NCI-H82 (cell line): Measurements from ENCODE around the gene HAUS1.
"Not testable (repeated sequence)": the region's sequence is repeated elsewhere in the genome, so short reads cannot be mapped to it uniquely, and the experiment has no call there.

Source experiments
- DNase-seq: peaks from one replicate; lab custom pipeline; 2025; lab: John Stamatoyannopoulos, UW

HAUS1 gene

DNA sequence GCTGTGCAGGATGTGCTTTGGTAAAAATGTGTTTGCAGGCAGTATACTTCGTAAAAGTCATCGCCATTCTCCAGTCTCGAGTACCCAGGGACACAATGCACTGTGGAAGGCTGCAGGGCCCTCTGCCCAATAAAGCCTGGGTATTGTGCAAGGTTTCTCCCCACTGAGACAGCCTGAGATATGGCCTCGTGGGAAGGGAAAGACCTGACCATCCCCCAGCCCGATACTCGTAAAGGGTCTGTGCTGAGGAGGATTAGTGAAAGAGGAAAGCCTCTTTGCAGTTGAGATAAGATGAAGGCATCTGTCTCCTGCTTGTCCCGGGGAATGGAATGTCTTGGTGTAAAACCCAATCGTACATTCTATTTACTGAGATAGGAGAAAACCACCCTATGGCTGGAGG, 15.7 kb upstream of the HAUS1 start:
- DNase-seq, result peak; percentile 95

DNA sequence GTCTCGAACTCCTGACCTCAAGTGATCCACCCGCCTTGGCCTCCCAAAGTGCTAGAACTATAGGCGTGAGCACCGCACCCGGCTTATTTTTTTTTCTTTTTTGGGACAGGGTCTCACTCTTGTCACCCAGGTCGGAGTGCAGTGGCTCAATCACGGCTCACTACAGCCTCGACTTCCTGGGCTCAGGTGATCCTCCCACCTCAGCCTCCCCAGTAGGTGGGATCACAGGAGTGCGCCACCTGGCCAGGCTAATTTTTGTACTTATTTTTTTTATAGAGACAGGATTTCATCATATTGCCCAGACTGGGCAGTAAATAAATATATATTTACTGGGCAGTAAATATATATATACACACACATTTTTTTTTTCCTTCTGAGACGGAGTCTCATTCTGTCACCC, 8.7 kb upstream of the HAUS1 start:
- no peak for DNase-seq

DNA sequence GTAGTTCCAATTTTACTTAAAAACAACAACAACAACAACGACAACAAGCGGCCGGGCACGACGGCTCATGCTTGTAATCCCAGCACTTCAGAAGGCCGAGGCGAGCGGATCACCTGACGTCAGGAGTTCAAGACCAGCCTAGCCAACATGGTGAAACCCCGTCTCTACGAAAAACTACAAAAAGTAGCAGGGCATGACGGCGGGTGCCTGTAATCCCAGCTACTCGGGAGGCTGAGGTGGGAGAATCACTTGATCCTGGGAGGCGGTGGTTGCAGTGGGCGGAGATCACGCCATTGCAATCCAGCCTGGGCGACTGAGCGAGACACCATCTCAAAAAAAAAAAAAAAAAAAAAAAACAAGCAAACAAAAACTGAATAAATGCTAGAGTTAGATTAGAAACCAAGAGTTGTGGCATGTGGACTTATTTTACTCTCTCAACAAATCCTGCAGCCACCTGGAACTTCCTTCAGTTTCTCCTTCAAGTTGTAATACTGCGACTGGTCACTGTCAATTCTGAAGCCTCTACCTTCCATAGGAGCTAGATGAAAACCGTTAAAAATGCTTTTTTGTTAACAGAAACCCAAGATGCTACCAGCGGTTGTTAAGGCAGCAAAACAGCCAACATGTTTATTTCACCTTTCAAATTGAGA, 7.4 kb upstream of the HAUS1 start:
- peak; percentile 50 for DNase-seq

DNA sequence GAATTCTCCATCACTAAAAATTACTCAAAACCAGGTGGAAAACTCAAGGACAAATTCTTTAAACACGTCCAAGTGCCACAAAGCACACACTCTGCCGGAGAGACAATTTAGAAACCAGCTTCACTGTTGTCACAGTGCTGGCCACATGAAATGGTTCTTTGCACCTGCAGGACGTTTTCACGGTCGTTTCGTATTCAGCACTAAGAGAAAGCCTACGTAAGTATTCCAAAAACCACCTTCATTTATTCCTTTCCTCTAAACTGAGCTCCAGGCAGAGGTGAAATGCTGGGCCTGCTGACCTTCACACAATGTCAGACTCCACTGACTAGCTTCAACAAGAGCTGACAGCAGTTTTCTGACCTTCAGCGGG, 6.8 kb upstream of the HAUS1 start:
- no peak for DNase-seq

DNA sequence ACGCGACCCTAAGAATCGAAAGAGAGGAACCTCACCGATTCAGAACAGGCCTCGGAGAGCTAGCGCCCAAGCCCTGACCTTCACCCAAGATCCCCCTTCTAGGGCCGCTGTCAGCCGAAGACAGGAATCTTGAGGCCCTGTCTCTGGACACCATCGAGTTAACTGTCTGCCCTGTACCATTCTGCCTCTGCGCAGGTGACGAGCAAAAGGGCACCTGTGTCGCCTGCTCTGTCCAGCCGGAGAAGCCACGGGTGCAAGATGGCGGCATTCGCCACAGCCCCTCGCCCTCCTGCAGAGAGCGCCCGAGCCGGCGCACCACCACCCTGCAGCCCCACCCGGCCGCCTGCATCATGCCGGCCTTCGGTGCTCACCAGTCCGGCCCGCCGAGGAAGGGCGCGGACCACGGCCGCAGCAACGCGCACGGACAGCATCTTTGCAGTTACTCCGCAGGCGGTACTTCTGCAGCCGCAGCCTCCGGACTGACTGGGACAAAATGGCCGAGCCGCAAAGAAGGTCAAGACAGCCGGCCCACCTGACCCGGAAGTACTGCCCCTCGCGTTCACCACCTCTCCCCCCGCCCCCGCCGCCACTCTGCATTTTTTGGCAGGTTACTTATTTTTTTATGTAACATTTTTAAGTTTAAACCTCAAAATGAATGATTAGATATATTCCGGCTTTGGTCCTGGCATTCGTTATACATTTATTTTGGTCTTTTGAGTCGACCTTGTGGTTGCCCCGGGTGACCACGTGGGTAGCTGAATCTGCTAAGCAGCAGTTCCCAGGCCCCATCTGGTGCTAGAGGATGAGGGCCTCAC, 6.2 kb upstream of the HAUS1 start, which contains the start of gene ATP5F1A:
Gene ATP5F1A (minus strand): TSS at position 496 of the 815 bp plus-strand sequence. CDS start 65 bp downstream, at position 431.
- DNase-seq, result peak; percentile 95

GRCh38 chr18:46098616-46098933, 5.6 kb upstream of the HAUS1 start:
- DNase-seq, result peak; percentile 98

DNA sequence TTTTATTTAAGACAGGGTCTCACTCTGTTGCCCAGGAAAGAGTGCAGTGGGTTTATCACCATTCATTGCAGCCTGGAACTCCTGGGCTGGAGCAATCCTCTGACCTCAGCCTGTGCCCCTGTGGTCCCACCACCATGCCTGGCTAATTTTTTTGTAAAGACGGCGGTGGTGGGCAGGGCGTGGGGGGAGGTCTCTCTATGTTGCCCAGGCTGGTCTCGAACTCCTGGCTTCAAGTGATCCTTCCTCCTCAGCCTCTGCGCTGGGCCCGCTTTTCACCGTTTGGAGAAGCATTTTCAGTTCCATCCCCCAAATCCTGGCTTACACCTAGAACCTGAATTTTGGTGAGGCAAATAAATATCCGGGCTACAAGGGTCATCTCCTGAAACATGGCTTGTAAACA, 4.7 kb upstream of the HAUS1 start:
- no peak for DNase-seq

GRCh38 chr18:46109386-46109785, 5.2 kb downstream of the HAUS1 start:
- no peak for DNase-seq

DNA sequence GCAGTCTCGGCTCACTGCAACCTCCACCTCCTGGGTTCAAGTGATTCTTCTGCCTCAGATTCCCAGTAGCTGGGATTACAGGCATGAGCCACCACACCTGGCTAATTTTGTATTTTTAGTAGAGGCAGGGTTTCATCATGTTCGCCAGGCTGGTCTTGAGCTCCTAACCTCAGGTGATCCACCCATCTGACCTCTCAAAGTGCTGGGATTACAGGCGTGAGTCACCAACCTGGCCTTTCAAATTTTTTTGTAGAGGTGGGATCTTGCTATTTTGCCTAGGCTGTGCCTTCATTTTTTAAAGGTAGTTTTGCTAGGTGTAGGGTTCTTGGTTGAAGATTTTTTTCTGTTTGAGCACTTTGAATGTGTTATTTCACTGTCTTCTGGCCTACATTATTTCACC, 6.2 kb downstream of the HAUS1 start:
- DNase-seq, result no peak

DNA sequence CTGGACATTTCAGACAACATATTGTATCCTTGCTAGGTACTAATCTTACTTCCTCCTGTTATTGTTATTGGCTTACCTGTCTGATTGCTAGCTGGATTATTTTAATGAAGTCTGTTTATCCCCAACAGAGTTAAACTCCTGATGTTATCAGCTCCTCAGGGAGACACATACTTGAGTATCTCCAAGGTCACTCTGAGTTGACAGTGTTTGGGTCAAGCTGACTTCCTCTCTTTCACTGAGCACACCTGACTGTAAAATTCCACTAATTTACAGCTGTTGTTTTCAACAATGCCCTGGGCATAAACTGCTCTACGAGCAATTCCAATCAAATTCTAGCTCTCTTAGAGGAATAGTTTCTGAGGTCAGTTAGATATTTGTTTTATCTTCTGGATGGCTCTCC, 9.6 kb downstream of the HAUS1 start:
- DNase-seq, result peak; percentile 2

DNA sequence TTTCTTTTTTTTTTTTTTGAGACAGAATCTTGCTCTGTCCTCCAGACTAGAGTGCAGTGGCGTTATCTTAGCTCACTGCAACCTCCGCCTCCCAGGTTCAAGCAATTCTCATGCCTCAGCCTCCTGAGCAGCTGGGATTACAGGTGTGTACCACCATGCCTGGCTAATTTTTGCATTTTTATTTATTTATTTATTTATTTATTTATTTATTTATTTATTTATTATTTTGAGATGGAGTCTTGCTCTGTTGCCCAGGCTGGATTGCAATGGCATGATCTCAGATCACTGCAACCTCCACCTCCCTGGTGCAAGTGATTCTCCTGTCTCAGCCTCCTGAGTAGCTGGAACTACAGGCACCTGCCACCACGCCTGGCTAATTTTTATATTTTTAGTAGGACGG, 22.4 kb downstream of the HAUS1 start:
- not testable (repeated sequence) for DNase-seq

GRCh38 chr18:46130061-46130460, 25.9 kb downstream of the HAUS1 start:
- no peak for DNase-seq

- DNase-seq, result not testable (repeated sequence)
These were observed 26.4 kb downstream of the HAUS1 start for GRCh38 chr18:46130549-46130948.

DNA sequence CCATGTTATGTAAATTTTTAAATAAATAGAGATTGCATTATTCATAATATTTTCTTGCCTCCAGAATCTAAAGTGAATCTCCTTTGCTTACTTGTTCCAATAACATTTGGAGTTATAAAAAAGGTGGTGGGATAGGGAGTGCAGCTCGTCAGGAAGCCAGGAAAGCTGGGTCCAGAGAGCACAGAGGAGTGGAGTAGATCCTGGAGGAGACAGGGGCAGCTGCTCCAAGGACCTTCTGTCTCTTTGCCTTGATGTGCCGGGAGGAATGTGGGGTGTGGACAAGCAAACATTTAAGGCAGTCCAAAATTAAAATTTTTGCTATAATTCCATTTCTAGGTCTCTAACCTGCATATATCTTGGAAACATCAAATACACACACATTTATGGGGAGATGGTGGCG, 29.3 kb downstream of the HAUS1 start:
- no peak for DNase-seq

- peak; percentile 55 for DNase-seq
These were observed 30.9 kb downstream of the HAUS1 start for GRCh38 chr18:46134920-46135675.

- no peak for DNase-seq
These were observed 36.0 kb downstream of the HAUS1 start for GRCh38 chr18:46140173-46140572.

DNA sequence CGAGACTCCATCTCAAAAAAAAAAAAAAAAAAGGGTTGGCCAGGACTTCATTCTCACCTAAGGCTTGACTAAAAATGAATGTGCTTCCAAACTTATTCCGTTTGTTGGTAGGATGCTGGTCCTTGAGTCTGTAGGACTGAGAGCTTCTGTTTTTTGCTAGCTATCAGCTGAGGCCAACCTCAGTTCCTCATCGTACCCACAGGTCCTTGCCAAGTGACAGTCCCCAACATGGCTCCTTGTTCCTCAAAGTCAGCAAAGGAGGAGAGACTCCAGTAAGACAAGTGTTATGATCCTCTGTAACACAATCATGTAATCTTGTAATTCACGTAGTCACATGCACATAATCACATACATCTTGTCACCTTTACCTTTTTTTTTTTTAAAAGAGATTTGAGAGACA, 37.0 kb downstream of the HAUS1 start:
- no peak for DNase-seq

- peak; percentile 87 for DNase-seq
These were observed 44.6 kb downstream of the HAUS1 start for GRCh38 chr18:46148810-46149209.

DNA sequence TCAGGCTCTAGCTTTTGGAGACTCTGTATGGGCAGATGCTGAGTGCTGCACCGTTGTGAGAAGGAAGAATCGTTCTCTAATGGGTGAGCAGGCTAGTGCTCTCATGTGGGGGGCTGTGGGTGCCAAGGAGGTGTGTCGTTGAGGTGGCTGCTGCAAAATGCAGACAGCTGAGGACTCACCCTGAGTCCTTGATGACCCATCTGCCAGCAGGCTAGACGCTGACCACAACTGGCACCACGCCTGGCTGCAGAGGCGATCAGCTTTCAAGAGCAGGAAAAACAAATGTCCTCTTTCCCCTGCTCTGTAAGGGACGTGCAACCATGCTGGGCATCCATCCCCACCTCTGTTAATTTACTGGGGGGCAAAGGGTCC, 48.2 kb downstream of the HAUS1 start:
- peak; percentile 51 for DNase-seq

- peak; percentile 94 for DNase-seq
These were observed 48.8 kb downstream of the HAUS1 start for GRCh38 chr18:46152808-46153617.

DNA sequence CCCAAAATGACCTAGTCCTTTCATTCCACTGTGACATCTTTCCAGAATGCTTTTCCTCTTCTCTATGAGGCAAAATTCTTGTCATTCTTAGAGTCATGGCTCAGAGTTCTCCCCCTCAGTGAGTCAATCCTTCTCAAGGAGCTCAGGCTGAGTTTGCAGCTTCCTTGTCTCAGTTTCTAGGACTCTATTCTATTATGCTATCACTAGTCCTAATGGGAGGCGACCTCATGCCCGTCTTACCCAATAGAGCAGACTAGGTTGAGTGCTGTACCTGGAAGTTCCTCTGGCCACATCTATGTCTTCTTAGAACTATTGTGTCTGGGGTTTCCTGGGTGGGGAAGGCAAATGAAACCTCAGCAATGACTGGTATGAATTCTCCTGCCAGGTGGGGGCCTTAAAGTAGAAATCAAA, 51.5 kb downstream of the HAUS1 start:
- DNase-seq, result no peak

DNA sequence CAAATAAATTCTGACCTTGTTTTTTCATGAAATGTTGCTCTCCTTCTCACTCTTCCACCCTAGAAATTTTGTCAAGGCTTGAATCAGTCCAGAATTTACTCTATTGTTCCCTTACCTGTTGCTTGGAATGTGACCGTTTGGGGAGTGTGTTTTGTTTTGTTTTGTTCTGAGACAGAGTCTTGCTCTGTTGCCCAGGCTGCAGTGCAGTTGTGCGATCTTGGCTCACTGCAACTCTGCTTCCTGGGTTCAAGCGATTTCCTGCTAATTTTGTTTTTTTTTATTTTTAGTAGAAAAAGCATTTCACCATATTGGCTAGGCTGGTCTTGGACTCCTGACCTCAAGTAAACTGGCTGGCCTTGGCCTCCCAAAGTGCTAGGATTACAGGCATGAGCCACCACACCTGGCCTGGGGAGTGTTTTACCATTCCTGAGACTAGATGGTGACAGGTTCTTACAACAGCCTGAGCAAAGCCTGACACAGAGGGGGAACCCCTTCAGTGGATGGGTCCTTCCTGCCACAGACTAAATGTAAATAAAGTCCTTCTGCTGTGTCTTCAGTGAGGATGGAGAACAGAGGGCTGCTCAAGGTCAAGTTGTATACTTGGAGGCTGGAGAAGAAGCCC, 52.0 kb downstream of the HAUS1 start:
- DNase-seq, result no peak
